GM23248 (cell line): ENCODE measurements around the gene ANKEF1. TPM values are rescaled to one million over a fixed set of nuclear protein-coding genes. Genes with fewer than 3 reads are reported as not detected.

Experiments used
- DNase-seq: peaks from one replicate; pipeline ENCODE4 v3.0.0-alpha.2; 2015
- H2AFZ ChIP-seq: fragments of 200-600 bp; sonication (generic); 2 replicates; pipeline ENCODE4 v1.6.1; 2016; ENCODE audit warnings: antibody characterized with exemption
- H3F3A ChIP-seq: fragments of 200-600 bp; sonication (generic); 2 replicates; pipeline ENCODE4 v1.6.1; 2016; ENCODE audit warnings: mild to moderate bottlenecking, antibody characterized with exemption, mixed run types; ENCODE audit not compliant: insufficient read depth
- H3K27ac ChIP-seq: fragments of 200-600 bp; sonication (generic); 2 replicates; pipeline ENCODE4 v1.5.1; 2016; ENCODE audit warnings: mild to moderate bottlenecking
- H3K27me3 ChIP-seq: fragments of 200-600 bp; sonication (generic); replicated peaks from 2 replicates; pipeline ENCODE4 v1.6.1; 2016; ENCODE audit warnings: mild to moderate bottlenecking; ENCODE audit not compliant: insufficient read depth
- H3K36me3 ChIP-seq: fragments of 200-600 bp; sonication (generic); 2 replicates; pipeline ENCODE4 v1.6.1; 2016; ENCODE audit warnings: low read depth, mild to moderate bottlenecking
- H3K4me1 ChIP-seq: fragments of 200-600 bp; sonication (generic); 2 replicates; pipeline ENCODE4 v1.6.1; 2016; ENCODE audit warnings: mild to moderate bottlenecking; ENCODE audit not compliant: insufficient read depth
- H3K4me2 ChIP-seq: fragments of 200-600 bp; sonication (generic); one replicate; pipeline ENCODE4 v1.6.1; 2016; ENCODE audit warnings: mild to moderate bottlenecking; ENCODE audit not compliant: unreplicated experiment
- H3K4me3 ChIP-seq: fragments of 200-600 bp; sonication (generic); 2 replicates; pipeline ENCODE4 v1.5.1; 2016; ENCODE audit warnings: mild to moderate bottlenecking
- H3K79me2 ChIP-seq: fragments of 200-600 bp; sonication (generic); 2 replicates; pipeline ENCODE4 v1.6.1; 2016; ENCODE audit warnings: mild to moderate bottlenecking; ENCODE audit not compliant: insufficient read depth
- H3K9ac ChIP-seq: fragments of 200-600 bp; sonication (generic); 2 replicates; pipeline ENCODE4 v1.6.1; 2016; ENCODE audit warnings: mild to moderate bottlenecking
- H3K9me2 ChIP-seq: fragments of 200-600 bp; sonication (generic); 2 replicates; pipeline ENCODE4 v1.6.1; 2016; ENCODE audit warnings: mixed run types, mild to moderate bottlenecking, moderate library complexity; ENCODE audit not compliant: insufficient read depth
- H3K9me3 ChIP-seq: fragments of 200-600 bp; sonication (generic); one replicate; pipeline ENCODE4 v1.6.1; 2017; ENCODE audit warnings: low read depth
- H4K20me1 ChIP-seq: fragments of 200-600 bp; sonication (generic); 2 replicates; pipeline ENCODE4 v1.6.0; 2016; ENCODE audit not compliant: insufficient read depth
- EZH2 ChIP-seq: fragments of 200-600 bp; sonication (generic); IDR thresholded peaks from 2 replicates; pipeline ENCODE4 v1.6.1; 2018; ENCODE audit warnings: antibody characterized with exemption, mild to moderate bottlenecking; ENCODE audit not compliant: insufficient read depth, poor library complexity, severe bottlenecking
- EZH2phosphoT487 ChIP-seq: fragments of 200-600 bp; sonication (generic); IDR thresholded peaks from 2 replicates; pipeline ENCODE4 v1.6.1; 2018; ENCODE audit warnings: antibody characterized with exemption, moderate library complexity, mild to moderate bottlenecking, low read depth; ENCODE audit not compliant: insufficient read depth
- WGBS, 2 experiments: methylation state at CpG; one replicate each; pipeline ENCODE4 v1.1.6; 2015 to 2017; ENCODE audit warnings: low lambda C conversion rate in 2 of 2, low coverage in 1 of 2; ENCODE audit errors: missing lambda C conversion rate in 2 of 2; 5-methylcytosine and 5-hydroxymethylcytosine counted together
- in situ Hi-C: fragments of 300-500 bp; cut with MboI; formaldehyde crosslinking; loops from 2 replicates; pipeline ENCODE4 v1.15.0; 2020
- polyA plus RNA-seq: library from polyadenylated mRNA; unstranded; fragments of >200 nt; fragmentation: Nextera tagmentation; extraction: Ambion mirVana; gene quantifications from 2 replicates; pipeline ENCODE4 v1.2.1, GENCODE V29; 2016
- total RNA-seq: library from RNA; depleted of rRNA; stranded (reverse); fragments of >200 nt; shearing (Covaris generic); gene quantifications from 2 replicates; pipeline ENCODE4 v1.2.3, GENCODE V29; 2014

ANKEF1 gene
- total and polyA plus RNA-seq, 2 experiments from 2014 or later: 0.06 to 0.22 TPM

- Histone ChIP-seq H4K20me1 (no peaks in the 10 kb centered on the region), H3K27me3 (no peaks in the 10 kb centered on the region), H3F3A (peaks cover 16% of the 10 kb centered on the region), H3K4me3 (no peak overlapping the region), H3K4me2 (no peak overlapping the region), H3K9me2 (no peaks in the 10 kb centered on the region), H3K36me3 (no peaks in the 10 kb centered on the region), H3K27ac (no peak overlapping the region), H3K4me1 (peaks cover 27% of the 10 kb centered on the region), H2AFZ (no peak overlapping the region), H3K9me3 (no peaks in the 10 kb centered on the region), H3K79me2 (no peaks in the 10 kb centered on the region), H3K9ac (no peak overlapping the region)
- 88 to 90% methylated on average over 3 of the region's 3 CpGs for WGBS, 2 experiments
- no peak for DNase-seq
- in situ Hi-C loops: no loop called here
- TF ChIP-seq EZH2 (no peak), EZH2phosphoT487 (no peak)
These were observed 43.6 kb downstream of the ANKEF1 start for GRCh38 chr20:10078403-10078802.

DNA sequence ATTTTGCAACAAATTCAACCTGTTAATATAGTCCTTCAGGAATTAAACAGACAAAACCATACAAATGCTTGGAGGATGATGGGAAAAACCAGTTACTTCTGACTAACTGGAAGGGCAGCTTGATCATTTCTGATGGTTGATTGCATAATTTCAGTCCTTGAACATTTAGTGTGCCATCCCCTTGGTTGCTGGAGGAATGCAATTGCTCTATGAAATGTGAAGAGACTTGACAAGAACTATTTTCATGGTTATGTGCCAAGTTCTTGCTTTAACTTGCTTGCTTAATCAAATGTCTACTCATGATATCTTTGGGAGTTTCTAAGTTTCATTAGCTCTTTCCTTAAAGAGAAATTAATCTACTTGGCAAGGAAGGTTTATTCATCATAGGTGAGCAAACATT, 45.2 kb downstream of the ANKEF1 start:
- Histone ChIP-seq H3K27ac (no peak overlapping the region), H3K9me3 (no peaks in the 10 kb centered on the region), H3K9me2 (no peaks in the 10 kb centered on the region), H4K20me1 (no peaks in the 10 kb centered on the region), H3K4me2 (no peak overlapping the region), H3K9ac (no peak overlapping the region), H3F3A (peaks cover 13% of the 10 kb centered on the region), H3K79me2 (no peaks in the 10 kb centered on the region), H2AFZ (no peak overlapping the region), H3K4me3 (no peak overlapping the region), H3K36me3 (no peaks in the 10 kb centered on the region), H3K4me1 (peaks cover 18% of the 10 kb centered on the region), H3K27me3 (no peaks in the 10 kb centered on the region)
- in situ Hi-C loops: no loop called here
- TF ChIP-seq EZH2phosphoT487 (no peak), EZH2 (no peak)
- peak; percentile 85 for DNase-seq

DNA sequence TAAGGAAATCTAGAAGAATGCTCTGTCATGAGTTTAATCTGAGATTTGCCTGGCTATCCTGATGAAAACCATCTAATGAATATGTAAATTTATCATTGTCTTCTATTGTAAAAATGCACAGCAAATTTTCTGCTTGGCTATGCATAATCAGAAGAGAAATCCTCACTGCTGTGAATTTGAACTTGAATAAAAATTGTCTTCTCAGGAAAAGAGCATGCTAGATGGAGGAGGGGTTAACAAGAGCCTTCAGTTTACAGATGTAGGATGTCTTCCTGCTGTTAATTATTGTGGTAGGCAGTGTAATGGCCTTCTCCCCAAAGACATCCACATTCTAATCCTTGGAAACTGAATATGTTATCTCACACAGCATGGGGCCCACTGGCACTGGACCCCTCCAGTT, 45.8 kb downstream of the ANKEF1 start:
- no peak overlapping the region for H2AFZ ChIP-seq
- no peak for TF ChIP-seq EZH2
- no peak for TF ChIP-seq EZH2phosphoT487
- in situ Hi-C loops: no loop called here

GRCh38 chr20:10089871-10090587, 55.2 kb downstream of the ANKEF1 start:
- no peak overlapping the region for H3K4me2 ChIP-seq
- peaks cover 12% of the 10 kb centered on the region for H3K4me1 ChIP-seq
- H3K79me2 ChIP-seq: no peaks in the 10 kb centered on the region
- no peak overlapping the region for H3K9ac ChIP-seq
- no peak overlapping the region for H3K27ac ChIP-seq
- H2AFZ ChIP-seq: no peak overlapping the region
- peaks cover 16% of the 10 kb centered on the region for H3F3A ChIP-seq
- no peaks in the 10 kb centered on the region for H4K20me1 ChIP-seq
- H3K27me3 ChIP-seq: no peaks in the 10 kb centered on the region
- H3K4me3 ChIP-seq: no peak overlapping the region
- no peaks in the 10 kb centered on the region for H3K36me3 ChIP-seq
- no peak for TF ChIP-seq EZH2
- TF ChIP-seq EZH2phosphoT487: no peak
- no peaks in the 10 kb centered on the region for H3K9me3 ChIP-seq
- no peaks in the 10 kb centered on the region for H3K9me2 ChIP-seq
- in situ Hi-C loops: loop anchor here (10.0 kb wide), 1 partner anchor 105 kb away; no protein-coding TSS in a partner anchor
- 72 to 81% methylated on average over 4 of the region's 4 CpGs for WGBS, 2 experiments
- DNase-seq: no peak

More for the DNA sequence above, 45.8 kb downstream of the ANKEF1 start:
- Histone ChIP-seq H3K27me3 (no peaks in the 10 kb centered on the region), H3K9ac (no peak overlapping the region), H3K27ac (no peak overlapping the region), H3K36me3 (no peaks in the 10 kb centered on the region), H3K9me2 (no peaks in the 10 kb centered on the region), H4K20me1 (no peaks in the 10 kb centered on the region), H3K4me1 (peaks cover 12% of the 10 kb centered on the region), H3K9me3 (no peaks in the 10 kb centered on the region), H3K4me2 (no peak overlapping the region), H3K4me3 (no peak overlapping the region), H3F3A (peaks cover 12% of the 10 kb centered on the region), H3K79me2 (no peaks in the 10 kb centered on the region)
- no peak for DNase-seq
